NOMO-1 (cell line): ENCODE results near the gene PCDHGB7.
"Not testable (repeated sequence)": the region's sequence is repeated elsewhere in the genome, so short reads cannot be mapped to it uniquely, and the experiment has no call there.

Source experiments
- DNase-seq, 2 experiments: peaks; one replicate each; lab custom pipeline; 2025; ENCODE audit not compliant: unreplicated experiment in 2 of 2; lab: John Stamatoyannopoulos, UW

PCDHGB7 gene

DNA sequence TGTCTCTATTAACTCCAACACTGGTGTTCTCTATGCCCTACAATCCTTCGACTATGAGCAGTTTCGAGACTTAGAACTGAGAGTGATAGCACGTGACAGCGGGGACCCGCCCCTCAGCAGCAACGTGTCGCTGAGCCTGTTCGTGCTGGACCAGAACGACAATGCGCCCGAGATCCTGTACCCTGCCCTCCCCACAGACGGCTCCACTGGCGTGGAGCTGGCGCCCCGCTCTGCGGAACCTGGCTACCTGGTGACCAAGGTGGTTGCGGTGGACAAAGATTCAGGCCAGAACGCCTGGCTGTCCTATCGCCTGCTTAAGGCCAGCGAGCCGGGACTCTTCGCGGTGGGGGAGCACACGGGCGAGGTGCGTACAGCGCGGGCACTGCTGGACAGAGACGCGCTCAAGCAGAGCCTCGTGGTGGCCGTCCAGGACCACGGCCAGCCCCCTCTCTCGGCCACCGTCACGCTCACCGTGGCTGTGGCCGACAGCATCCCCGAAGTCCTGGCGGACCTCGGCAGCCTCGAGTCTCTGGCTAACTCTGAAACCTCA is 5.3 kb downstream of the PCDHGB7 start:
- no peak for DNase-seq

DNA sequence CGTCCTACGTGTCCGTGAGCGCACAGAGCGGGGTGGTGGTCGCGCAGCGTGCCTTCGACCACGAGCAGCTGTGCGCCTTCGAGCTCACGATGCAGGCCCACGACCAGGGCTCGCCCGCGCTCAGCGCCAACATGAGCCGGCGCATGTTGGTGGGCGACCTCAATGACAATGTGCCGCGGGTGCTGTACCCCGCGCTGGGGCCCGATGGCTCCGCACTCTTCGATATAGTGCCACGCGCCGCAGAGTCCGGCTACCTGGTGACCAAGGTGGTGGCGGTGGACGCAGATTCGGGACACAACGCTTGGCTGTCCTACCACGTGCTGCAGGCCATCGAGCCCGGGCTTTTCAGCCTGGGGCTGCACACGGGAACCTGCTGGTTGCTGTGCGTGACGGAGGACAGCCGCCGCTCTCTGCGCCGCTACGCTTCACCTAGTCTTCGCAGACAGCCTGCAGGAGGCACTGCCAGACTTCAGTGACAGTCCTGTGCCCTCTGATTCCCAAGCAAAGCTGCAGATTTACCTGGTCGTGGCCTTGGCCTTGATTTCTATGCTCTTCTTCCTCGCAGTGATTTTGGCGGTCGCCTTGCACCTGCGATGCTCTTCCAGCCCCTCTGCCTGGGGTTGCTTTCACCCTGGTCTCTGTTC is 10.4 kb downstream of the PCDHGB7 start:
- no peak for DNase-seq

GRCh38 chr5:141430332-141431113 is 13.0 kb downstream of the PCDHGB7 start, which contains the start of gene PCDHGA12:
Gene PCDHGA12 (plus strand): TSS chr5:141430507. CDS start chr5:141430760, 253 bp downstream.
- peak in 1 of 2 experiments; percentile 11 for DNase-seq

DNA sequence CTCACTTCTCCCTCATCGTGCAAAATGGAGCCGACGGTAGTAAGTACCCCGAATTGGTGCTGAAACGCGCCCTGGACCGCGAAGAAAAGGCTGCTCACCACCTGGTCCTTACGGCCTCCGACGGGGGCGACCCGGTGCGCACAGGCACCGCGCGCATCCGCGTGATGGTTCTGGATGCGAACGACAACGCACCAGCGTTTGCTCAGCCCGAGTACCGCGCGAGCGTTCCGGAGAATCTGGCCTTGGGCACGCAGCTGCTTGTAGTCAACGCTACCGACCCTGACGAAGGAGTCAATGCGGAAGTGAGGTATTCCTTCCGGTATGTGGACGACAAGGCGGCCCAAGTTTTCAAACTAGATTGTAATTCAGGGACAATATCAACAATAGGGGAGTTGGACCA is 13.8 kb downstream of the PCDHGB7 start:
- no peak for DNase-seq

GRCh38 chr5:141432308-141432707 is 14.8 kb downstream of the PCDHGB7 start:
- DNase-seq = not testable (repeated sequence)

DNA sequence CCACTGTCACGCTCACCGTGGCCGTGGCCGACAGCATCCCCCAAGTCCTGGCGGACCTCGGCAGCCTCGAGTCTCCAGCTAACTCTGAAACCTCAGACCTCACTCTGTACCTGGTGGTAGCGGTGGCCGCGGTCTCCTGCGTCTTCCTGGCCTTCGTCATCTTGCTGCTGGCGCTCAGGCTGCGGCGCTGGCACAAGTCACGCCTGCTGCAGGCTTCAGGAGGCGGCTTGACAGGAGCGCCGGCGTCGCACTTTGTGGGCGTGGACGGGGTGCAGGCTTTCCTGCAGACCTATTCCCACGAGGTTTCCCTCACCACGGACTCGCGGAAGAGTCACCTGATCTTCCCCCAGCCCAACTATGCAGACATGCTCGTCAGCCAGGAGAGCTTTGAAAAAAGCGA is 15.2 kb downstream of the PCDHGB7 start:
- not testable (repeated sequence) for DNase-seq

- DNase-seq = no peak
These were observed 16.5 kb downstream of the PCDHGB7 start for GRCh38 chr5:141434006-141434405.

GRCh38 chr5:141437221-141437620 is 19.7 kb downstream of the PCDHGB7 start:
- DNase-seq = no peak

DNA sequence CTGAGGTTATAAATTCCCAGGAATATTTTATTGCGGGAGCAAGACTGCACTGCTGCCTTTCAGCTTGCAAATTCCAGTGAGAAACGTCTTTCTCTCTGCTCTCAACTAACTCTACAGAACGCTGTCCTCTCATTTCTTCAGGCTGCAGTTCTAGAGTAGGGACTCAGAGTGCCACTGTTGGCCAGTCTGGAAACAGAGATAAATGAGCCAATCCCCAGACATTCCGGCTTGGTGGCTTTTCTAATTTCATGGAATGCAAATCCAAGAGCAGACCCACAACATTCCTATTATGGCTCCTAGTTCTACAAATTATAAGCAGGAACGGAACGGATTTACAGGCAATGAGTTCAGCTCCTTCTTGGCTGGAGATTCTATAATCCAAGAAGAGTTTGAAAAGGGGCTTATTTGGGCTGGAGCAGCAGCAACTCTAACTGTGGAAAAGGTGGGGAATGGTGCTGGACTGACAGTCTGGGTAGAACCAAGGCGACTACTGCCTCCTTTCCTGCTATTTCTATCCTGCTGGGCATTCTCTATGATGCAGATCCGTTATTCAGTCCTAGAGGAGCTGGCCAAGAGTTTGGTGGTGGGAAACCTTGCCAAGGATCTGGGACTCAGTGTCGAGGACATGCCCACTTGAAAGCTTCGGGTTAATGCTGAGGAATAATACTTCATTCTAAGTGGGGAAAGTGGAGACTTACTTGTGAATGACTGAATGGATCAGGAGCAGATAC is 22.1 kb downstream of the PCDHGB7 start:
- no peak for DNase-seq

DNA sequence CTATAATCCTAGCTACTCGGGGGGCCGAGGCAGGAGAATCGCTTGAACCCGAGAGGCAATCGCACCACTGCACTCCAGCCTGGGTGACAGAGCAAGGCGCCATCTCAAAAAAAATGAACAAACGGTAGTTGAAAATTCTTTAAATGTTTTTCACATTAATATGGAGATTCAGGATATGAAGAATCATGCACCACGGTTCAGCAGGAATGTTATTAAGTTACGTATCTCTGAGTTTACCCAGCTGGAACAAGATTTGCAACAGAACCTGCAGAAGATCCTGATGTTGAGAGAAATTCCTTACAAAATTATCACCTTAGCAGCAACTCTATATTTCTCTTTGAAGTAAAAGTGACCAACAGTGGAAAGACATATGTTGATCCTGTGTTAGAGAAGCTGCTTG is 22.9 kb downstream of the PCDHGB7 start:
- no peak for DNase-seq

DNA sequence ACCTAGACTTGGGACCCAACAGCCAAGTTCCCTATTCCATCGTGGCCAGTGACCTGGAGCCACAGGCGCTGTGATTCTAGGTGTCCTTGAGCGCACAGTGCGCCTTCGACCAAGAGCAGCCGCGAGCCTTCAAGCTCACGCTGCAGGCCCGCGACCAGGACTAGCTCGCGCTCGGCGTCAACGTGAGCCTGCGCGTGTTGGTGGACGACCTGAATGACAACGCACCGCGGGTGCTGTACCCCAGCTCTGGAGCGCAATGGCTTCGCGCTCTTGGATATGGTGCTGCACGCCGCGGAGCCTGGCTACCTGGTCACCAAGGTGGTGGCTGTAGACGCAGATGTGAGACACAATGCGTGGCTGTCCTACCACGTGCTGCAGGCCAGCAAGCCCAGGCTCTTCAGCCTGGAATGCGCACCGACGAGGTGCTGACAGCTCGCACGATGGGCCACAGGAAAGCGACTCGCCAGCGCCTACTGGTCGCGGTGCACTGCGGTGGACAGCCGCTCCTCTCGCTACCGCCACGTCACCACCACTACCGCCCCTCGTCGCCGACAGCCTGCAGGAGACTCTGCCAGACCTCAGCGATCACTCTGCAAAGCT is 24.2 kb downstream of the PCDHGB7 start:
- no peak for DNase-seq

DNA sequence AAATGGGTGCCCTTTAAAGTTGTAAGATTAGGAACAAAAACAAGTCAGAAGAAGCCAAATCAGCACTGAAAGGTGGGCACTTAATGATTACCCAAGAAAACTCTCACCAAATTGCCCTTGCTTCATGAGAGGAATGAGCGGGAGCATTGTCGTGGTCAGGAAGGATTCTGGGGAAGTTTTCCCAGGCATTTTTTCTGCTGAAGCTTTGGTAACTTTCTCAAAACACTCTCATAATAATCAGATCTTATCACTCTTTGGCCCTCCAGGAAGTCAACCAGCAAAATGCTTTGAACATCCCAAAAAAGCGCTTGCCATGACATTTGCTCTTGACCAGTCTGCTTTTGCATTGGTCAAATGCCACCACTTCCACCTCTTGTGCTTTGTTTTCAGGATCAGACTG is 47.9 kb downstream of the PCDHGB7 start:
- no peak for DNase-seq
